Measurements from ENCODE around the gene GATA5. TPM values are rescaled to one million over a fixed set of nuclear protein-coding genes. Genes with fewer than 3 reads are reported as not detected.

The GATA5 gene, protein sequence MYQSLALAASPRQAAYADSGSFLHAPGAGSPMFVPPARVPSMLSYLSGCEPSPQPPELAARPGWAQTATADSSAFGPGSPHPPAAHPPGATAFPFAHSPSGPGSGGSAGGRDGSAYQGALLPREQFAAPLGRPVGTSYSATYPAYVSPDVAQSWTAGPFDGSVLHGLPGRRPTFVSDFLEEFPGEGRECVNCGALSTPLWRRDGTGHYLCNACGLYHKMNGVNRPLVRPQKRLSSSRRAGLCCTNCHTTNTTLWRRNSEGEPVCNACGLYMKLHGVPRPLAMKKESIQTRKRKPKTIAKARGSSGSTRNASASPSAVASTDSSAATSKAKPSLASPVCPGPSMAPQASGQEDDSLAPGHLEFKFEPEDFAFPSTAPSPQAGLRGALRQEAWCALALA
- polyA plus RNA-seq, result not detected in 2 replicates

DNA sequence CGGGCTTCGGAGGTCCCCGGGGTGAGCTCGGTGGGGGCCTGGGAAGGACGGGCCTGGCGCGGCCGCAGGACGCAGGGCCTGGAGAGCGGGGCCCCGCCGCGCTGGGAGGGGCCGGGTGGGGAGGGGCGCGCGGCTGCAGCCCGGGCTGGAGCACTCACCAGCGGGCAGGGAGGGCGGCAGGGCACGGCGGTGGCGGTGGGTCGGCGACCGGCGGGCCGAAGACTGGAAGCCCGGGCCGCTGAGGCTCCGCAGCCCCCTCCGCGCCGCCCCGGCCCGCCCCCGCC lies at the start of gene GATA5:
Gene GATA5 (minus strand): TSS at position 224 of the 284 bp plus-strand sequence. CDS start 474 bp downstream, outside the sequence.

DNA sequence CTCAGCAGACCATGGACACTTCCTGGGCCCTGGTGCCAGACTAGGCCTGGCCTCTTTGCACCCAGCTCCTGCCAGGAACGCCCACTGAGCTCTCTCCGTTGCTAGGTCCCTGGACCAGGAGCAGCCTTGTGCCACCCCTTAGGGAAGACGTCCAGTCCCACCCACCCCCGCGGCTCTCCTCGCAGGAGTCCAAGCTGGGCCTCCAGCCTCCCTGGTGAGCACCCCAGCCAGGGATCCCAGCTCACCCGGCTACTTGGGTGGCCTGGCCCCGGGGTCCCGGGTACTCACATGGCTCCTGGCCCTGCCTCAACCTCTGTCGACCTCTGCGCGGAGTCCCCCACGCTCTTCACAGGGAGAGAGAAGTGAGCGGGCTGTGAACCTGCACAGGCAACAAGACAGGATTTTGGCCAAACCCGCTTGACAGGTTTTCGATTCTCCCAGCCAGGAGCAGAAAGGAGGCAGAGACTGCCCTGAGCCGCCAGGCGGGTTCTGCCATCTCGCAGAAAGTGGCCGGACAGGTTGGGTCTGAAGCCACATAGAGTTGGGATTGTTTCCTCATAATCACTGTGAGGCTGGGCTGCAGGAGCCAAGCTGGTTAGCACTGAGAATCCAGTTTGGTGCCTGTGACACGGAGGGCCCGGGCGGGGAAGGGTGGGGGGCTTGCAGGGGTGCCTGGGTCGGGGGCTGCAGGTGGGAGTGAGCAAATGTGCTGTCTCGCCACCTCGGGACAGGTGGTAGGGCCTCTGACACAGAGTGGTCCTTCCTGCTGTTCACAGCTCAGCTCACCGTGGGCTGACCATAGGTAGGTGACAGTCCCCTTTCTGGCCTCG lies 48.4 kb downstream of the GATA5 start, which contains the start of gene RBBP8NL:
Gene RBBP8NL (minus strand): TSS at position 368 of the 830 bp plus-strand sequence. CDS start 7,892 bp downstream, outside the sequence.

Other genes with a start within 250 kb of the GATA5 start
- gene OSBPL2, start 237.5 kb downstream of the GATA5 start, polyA plus RNA-seq, result 33.5 and 45.9 TPM in 2 replicates
- 16.3 and 17.7 TPM in 2 replicates for gene ADRM1, start 173.0 kb downstream of the GATA5 start, polyA plus RNA-seq
- 0.39 and 0.79 TPM in 2 replicates for gene LAMA5, start 108.7 kb downstream of the GATA5 start, polyA plus RNA-seq
- gene RPS21, start 88.9 kb downstream of the GATA5 start, polyA plus RNA-seq, result 452 and 514 TPM in 2 replicates
- gene CABLES2, start 68.7 kb downstream of the GATA5 start, polyA plus RNA-seq, result 1.1 and 1.8 TPM in 2 replicates
- gene RBBP8NL, start 48.5 kb downstream of the GATA5 start, polyA plus RNA-seq, result not detected in 2 replicates
- 10.3 and 18.2 TPM in 2 replicates for gene SLCO4A1, start 166.5 kb upstream of the GATA5 start, polyA plus RNA-seq
- gene NTSR1, start 232.8 kb upstream of the GATA5 start, polyA plus RNA-seq, result not detected in 2 replicates

All from Purkinje cell (primary cell).